GM12864 (cell line): Measurements from ENCODE around the gene DIS3L2.
"Not testable (repeated sequence)": the region's sequence is repeated elsewhere in the genome, so short reads cannot be mapped to it uniquely, and the experiment has no call there.

Experiments used
- DNase-seq: peaks from one replicate; pipeline ENCODE4 v3.0.0-alpha.2; 2011; ENCODE audit warnings: low read depth
- H3K4me3 ChIP-seq: 2 replicates; pipeline ENCODE4 v1.5.1; 2011; ENCODE audit warnings: mild to moderate bottlenecking, low read depth, low read length, control low read depth
- CTCF ChIP-seq: IDR thresholded peaks from 2 replicates; pipeline ENCODE4 v1.5.1; 2011; ENCODE audit warnings: low read depth, mild to moderate bottlenecking, moderate library complexity, low read length, control low read depth, inconsistent platforms; ENCODE audit errors: missing control alignments

The DIS3L2 gene

DNA sequence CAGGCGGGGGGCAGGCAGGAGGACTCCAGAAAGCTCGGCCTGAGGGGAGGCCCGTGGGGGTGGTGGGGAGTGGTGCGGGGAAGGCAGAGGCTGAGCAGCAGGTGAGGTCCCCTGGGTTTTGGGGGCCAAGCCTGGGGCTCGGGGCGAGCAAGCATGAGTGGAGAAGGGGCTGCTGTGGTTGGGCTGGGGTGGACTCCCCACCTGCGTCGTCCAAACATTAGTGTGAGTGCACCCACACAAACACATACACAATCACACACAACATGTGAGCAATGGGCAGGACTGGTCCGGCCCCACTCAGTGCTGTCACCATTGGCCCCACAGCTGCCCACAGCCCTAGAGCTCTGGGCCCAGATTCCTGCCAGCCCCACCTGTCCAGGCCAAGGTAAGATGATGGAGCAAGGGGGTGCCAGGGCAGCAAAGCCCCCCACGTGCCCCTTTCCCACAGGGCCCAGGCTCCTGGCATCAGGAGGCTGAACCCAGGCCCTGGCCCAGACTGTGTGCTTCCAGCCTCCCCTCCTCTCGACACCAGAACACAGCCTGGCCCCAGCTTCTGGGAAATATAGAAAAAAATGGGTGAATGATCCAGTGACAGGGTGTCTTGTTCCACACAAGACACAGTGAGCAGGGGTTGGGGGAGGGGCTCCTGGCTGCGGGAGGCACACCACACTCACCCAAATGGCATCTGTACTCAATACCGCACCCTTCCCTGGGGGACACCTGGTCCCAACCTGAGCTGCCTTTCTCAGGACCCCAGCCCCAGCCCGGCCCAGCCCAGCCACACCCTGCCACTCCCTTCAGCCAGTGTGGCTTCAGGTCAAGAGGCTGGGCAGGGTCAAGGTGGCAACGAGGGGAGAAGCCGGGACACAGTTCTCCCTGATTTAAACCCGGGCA, 416.6 kb downstream of the DIS3L2 start:
- no peak overlapping the region for H3K4me3 ChIP-seq
- no peak for DNase-seq
- no peak for TF ChIP-seq CTCF

GRCh38 chr2:232378735-232379151, 417.2 kb downstream of the DIS3L2 start, which contains the start of gene ALPP:
ALPP (plus strand) TSS chr2:232378751; CDS start chr2:232378803, 52 bp downstream.
- DNase-seq, H3K4me3 ChIP-seq: not testable (repeated sequence)

DNA sequence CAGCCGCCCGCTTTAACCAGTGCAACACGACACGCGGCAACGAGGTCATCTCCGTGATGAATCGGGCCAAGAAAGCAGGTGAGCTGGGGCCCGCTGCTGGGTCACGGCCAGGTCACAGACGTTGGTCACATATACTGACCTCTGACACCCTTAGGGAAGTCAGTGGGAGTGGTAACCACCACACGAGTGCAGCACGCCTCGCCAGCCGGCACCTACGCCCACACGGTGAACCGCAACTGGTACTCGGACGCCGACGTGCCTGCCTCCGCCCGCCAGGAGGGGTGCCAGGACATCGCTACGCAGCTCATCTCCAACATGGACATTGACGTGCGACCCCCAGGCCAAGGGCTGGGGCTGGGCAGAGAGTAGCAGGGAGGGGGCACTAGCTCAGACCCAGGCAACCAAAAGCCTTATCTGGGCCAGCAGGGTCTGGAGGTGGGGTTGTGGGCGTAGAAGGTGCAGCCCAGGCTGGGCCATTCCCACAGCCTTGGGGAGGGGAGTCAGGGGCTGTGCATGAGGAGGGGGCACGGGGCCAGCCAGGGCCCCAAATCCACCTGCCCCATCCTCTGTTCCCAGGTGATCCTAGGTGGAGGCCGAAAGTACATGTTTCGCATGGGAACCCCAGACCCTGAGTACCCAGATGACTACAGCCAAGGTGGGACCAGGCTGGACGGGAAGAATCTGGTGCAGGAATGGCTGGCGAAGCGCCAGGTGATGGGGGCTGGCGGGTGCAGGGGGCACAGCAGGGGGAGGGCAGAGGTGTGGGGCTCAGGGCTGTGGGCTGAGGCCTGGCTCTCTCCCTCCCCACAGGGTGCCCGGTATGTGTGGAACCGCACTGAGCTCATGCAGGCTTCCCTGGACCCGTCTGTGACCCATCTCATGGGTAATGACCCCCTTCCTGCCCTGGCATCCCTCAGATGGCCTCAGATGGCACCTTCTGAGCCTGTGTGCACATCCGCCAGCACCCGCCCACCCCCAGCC, 418.4 kb downstream of the DIS3L2 start:
- not testable (repeated sequence) for H3K4me3 ChIP-seq, DNase-seq

- not testable (repeated sequence) for DNase-seq, H3K4me3 ChIP-seq
These were observed 419.9 kb downstream of the DIS3L2 start for GRCh38 chr2:232381204-232382031.

GRCh38 chr2:232382331-232383225, 421.1 kb downstream of the DIS3L2 start:
- no peak for DNase-seq
- H3K4me3 ChIP-seq, result no peak overlapping the region
- no peak for TF ChIP-seq CTCF

DNA sequence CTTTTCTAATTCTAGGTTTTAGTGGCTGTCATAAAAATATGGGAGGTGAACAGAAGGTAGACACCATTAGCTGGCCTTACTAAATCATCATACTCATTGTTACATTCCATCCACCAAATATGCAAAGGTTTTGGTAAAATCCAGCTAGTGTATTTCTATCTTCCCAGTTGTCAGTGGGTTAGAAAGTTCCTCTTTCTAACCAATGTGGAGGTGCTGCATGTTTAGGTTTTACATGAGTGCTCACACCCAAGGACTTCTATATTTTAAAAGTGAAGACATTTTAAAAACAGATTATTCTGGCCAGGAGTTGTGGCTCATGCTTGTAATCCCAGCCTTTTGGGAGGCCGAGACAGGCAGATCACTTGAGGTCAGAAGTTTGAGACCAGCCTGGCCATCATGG, 423.0 kb downstream of the DIS3L2 start:
- no peak for TF ChIP-seq CTCF
- DNase-seq, result no peak
- no peak overlapping the region for H3K4me3 ChIP-seq

DNA sequence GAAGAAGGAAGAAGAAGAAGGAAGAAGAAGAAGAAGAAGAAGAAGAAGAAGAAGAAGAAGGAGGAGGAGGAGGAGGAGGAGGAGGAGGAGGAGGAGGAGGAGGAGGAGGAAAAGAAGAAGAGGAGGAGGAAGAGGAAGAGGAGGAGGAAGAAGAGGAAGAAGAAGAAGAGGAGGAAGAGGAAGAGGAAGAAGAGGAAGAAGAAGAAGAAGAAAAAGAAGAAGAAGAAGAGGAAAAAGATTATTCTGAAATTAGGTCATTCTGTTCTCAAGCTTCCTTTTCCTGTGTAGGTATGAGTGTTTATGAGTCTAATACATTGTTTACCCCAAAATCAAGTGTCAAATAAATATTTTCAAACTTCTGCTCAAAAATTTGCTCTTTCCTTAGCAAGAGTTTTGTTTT, 423.5 kb downstream of the DIS3L2 start:
- H3K4me3 ChIP-seq, DNase-seq: not testable (repeated sequence)
